Epithelial cell of umbilical artery (primary cell): Measurements from ENCODE around the gene AARS1. TPM values are rescaled to one million over a fixed set of nuclear protein-coding genes. Genes with fewer than 3 reads are reported as not detected.

Source experiments
- total RNA-seq: library from RNA; depleted of rRNA; stranded (reverse); fragments of >200 nt; gene quantifications from 2 replicates; pipeline ENCODE4 v1.2.3, GENCODE V29; 2014

Gene AARS1
- 126 and 166 TPM in 2 replicates for total RNA-seq

DNA sequence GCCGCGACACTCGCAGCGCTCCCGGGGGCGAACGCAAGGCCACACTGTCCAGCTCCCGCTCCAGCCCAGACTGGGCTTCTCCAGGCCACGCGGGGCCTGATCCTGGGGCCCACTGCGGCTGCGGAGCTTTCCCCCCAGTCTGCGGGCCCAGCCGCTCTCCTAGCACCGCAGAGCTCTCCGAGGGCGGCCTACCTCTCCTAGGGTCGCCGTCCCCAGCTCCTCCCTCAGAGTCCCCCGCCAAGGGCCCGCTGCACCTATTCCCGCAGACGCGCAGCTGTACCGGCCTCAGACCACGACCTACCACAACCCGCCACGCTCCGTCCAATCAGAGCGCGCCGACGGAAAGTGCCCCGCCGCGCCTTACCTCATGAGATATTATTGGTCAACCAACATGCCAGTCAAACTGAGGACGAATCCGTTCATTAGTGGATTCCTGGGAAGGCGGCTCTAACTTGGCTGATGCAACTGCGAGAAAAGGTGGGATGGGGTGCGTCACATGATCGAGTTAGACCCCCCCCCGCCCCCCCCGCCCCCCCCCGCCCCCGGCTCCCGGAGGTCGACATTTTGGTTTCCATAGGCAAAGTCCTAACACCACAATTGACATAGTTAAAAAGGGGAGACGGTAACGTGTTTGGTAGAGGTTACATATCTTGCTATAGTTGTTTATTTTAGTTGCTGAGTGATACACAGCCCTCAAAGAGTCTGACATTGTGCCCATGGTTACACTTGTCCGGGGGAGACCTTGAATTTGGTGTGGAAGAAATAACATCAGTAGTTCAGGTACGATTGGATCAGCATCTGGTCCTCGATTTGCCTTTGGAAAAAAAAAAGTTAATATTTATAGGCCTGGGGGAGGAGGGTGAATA is at the start of gene AARS1:
AARS1 (minus strand) TSS at position 278 of the 866 bp plus-strand sequence. CDS start 6,743 bp downstream, outside the sequence.

DNA sequence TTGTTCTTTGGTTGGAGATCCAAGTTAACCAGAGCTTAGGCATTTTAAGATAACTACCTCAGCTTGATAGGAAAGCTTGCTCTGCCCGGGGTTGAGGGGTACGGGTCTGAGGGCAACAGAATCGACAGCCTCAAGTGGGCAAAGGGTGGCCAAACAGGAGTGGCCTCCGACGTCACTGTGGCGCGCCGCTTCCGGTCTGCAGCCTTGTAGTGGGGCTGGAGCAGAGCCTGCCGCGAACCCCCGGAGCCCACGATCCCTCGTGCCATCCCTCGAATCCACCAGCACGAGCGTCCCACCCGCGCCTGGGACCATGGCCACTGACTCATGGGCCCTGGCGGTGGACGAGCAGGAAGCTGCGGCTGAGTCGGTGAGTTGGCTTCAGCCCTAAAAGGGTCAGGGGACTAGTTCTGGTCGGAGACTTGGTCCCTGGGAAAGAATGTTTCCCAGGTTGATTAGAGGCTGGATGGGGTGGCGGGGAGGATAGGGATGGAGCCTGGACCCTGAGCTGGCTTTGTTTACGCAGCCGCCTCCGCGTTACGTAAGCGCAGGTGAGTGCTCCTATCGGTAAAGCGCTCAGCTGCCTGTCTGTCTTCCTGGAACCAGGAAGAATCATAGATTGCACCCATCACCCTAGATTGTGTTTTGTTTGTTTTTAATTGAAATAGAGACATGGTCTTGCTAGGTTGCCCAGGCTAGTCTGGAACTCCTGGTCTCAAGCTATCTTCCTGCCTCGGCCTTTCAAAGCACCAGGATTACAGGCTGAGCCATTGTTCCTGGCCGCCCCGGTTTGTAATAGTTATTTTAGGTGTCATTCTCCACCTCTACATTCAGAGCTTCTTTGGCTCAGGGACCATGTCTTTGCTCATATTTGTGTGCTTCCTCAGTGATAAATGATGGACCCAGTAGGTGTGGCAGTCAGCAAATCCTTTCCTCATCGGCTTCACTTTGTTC is 10.0 kb upstream of the AARS1 start, which contains the start of gene DDX19B:
DDX19B (plus strand) TSS at position 199 of the 951 bp plus-strand sequence; CDS start at position 311, 112 bp downstream.

DNA sequence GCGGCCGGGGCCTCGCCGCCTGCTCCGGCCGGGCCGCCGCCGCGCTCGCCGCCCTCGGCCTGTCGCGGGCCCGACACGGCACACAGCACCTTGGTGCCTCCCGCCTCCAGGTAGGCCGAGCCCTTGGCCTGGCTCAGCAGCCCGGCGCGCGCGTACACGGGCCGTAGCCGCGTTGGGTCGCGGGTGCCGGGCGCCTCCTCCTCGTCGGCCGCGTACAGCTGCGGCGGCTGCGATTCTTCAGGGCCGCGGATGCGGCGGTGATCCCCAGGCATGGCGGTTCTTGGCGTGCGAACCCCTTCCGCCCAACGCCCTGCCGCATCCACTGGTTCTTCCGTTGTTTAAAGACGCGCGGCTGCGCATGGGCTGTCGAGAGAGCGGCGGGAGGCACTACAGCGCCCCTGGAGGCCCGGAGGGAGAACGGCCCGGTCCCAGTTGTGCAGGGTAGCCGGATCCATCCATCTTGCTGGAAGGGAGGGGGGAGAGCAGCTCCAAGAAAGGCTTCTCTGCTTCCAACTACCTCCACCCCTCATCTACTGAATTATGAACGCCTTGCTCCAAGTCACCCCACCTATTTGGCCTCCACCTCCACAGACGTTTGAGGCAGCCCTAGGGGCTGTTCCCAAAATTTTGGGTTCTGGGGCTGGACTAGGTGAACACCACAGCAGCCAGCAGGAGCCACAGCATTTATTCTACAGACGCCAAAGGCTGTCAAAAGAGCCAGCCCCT is 37.5 kb downstream of the AARS1 start, which contains the start of gene EXOSC6:
EXOSC6 (minus strand) TSS at position 312 of the 726 bp plus-strand sequence; CDS start at position 272, 40 bp downstream.

Other genes with a start within 250 kb of the AARS1 start
- 13.6 and 22.2 TPM in 2 replicates for gene PDPR, start 175.2 kb downstream of the AARS1 start, total RNA-seq
- gene CLEC18C, start 115.7 kb downstream of the AARS1 start, total RNA-seq, result under 0.01 and 0.15 TPM in 2 replicates
- gene EXOSC6, start 37.6 kb downstream of the AARS1 start, total RNA-seq, result 30.9 and 33.3 TPM in 2 replicates
- 17.2 and 31.5 TPM in 2 replicates for gene DDX19B, start 9.7 kb upstream of the AARS1 start, total RNA-seq
- gene DDX19A, start 57.4 kb upstream of the AARS1 start, total RNA-seq, result 32.2 and 39.7 TPM in 2 replicates
- gene ST3GAL2, start 149.6 kb upstream of the AARS1 start, total RNA-seq, result 27.9 and 31.3 TPM in 2 replicates
- gene FCSK, start 165.1 kb upstream of the AARS1 start, total RNA-seq, result 7.1 and 14.3 TPM in 2 replicates
- gene COG4, start 234.0 kb upstream of the AARS1 start, total RNA-seq, result 71.8 and 159 TPM in 2 replicates
- gene SF3B3, start 234.3 kb upstream of the AARS1 start, total RNA-seq, result 77.7 and 89.3 TPM in 2 replicates